GM19438 (cell line): Measurements from ENCODE around the gene SLC1A3.

Experiments
- ATAC-seq: cut with Tn5 transposase; IDR thresholded peaks from one replicate; pipeline ENCODE4 v1.9.1; 2021; ENCODE audit warnings: low read depth; ENCODE audit not compliant: unreplicated experiment

The SLC1A3 gene

GRCh38 chr5:36682499-36682898 is 76.1 kb downstream of the SLC1A3 start:
- no peak for ATAC-seq

- ATAC-seq = no peak
Observed at GRCh38 chr5:36683821-36684434, 77.5 kb downstream of the SLC1A3 start.

GRCh38 chr5:36685631-36686288 is 79.4 kb downstream of the SLC1A3 start:
- ATAC-seq = no peak

GRCh38 chr5:36686881-36687280 is 80.5 kb downstream of the SLC1A3 start:
- ATAC-seq = no peak

- no peak for ATAC-seq
Observed at GRCh38 chr5:36688722-36689121, 82.3 kb downstream of the SLC1A3 start.

GRCh38 chr5:36689225-36689624 is 82.8 kb downstream of the SLC1A3 start:
- no peak for ATAC-seq

- peak; percentile 75 for ATAC-seq
Observed at GRCh38 chr5:36690041-36690961, 83.9 kb downstream of the SLC1A3 start.

GRCh38 chr5:36691226-36691625 is 84.8 kb downstream of the SLC1A3 start:
- ATAC-seq = no peak

- no peak for ATAC-seq
Observed at GRCh38 chr5:36691696-36692371, 85.4 kb downstream of the SLC1A3 start.

- peak; percentile 54 for ATAC-seq
Observed at GRCh38 chr5:36692791-36693763, 86.7 kb downstream of the SLC1A3 start.

GRCh38 chr5:36694351-36694750 is 87.9 kb downstream of the SLC1A3 start:
- no peak for ATAC-seq

GRCh38 chr5:36696059-36696673 is 89.8 kb downstream of the SLC1A3 start:
- no peak for ATAC-seq

- ATAC-seq = no peak
Observed at GRCh38 chr5:36698031-36698430, 91.6 kb downstream of the SLC1A3 start.

- ATAC-seq = peak; percentile 94
Observed at GRCh38 chr5:36701085-36701698, 94.8 kb downstream of the SLC1A3 start.

GRCh38 chr5:36703245-36703860 is 96.9 kb downstream of the SLC1A3 start:
- no peak for ATAC-seq

GRCh38 chr5:36704131-36704530 is 97.7 kb downstream of the SLC1A3 start:
- ATAC-seq = no peak

GRCh38 chr5:36705055-36705454 is 98.6 kb downstream of the SLC1A3 start:
- no peak for ATAC-seq

GRCh38 chr5:36706662-36707061 is 100.3 kb downstream of the SLC1A3 start:
- no peak for ATAC-seq
